Glomerular visceral epithelial cell (primary cell): ENCODE measurements around the gene CCDC88A.
A peak's percentile ranks its signal among the peaks of the same experiment; 100 is the strongest.

Experiments
- DNase-seq: peaks from one replicate; pipeline ENCODE4 v3.0.0-alpha.2; 2016; ENCODE audit errors: extremely low spot score

Gene CCDC88A

DNA sequence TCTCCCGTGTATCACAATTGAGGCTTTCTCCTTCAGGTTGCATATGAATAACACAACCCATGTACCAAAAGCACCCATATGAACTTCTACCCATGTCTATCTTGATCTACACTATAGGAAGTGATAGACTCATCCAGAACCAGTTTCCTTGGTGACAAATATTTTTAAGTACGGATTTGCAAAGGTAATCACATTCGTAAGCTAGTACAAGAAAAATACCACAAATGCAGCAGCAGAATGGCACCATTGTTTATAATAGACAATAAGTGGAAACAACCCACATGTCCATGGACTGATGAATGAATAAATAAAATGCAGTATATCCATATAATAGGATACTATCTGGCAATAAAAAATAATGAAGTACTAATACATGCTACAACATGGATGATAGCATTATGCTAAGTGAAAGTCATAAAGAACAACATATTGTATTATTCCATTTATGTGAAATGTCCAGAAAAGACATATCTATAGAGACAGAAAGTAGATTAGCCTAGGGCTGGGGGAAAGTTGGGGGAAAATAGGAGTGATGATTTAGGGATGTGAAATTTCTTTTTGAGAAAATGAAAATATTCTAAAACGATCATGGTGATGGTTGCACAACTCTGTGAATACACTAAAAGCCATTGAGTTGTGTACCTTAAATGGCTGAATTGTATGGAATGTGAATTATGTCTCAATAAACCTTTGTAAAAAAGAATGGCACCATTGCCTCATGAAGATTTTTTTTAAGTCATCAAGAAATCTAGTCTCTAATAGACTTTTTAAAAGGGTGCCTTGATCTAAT lies 3.4 kb upstream of the CCDC88A start:
- no peak for DNase-seq

DNA sequence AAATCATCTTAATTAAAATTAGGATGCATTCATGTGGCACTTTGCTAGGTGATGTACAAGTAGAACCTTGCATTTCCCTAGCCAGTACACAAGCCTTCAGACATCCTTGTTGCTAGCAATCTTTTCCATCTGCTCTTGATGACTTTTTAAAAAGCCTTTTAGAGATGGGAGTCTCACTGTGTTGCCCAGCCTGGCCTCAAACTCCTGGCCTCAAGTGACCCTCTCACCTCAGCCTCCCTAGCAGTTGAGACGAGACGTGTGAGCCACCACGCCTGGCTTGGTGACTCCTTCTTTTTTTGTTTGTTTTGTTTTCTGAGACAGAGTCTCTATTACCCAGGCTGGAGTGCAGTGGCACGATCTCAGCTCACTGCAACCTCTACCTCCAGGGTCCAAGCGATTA lies 1.7 kb upstream of the CCDC88A start:
- DNase-seq: no peak

DNA sequence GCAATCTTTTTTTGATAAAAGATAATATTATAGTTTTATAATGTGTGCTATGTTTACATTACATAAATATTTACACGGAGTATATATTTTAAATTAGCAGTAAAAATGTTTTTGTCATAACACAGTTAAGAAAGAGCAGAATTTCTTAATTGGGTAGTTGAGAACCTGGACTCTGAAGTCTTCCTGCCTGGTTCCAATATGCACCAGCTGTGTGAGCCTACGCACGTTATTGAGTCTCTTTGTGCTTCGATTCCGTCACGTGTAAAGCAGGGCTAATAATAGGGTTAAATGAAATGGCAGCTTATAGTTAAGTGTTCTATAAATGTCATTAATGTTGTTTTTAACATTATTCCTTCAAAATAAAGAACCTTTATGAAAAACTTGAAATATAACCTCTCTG lies 1.2 kb upstream of the CCDC88A start:
- no peak for DNase-seq

DNA sequence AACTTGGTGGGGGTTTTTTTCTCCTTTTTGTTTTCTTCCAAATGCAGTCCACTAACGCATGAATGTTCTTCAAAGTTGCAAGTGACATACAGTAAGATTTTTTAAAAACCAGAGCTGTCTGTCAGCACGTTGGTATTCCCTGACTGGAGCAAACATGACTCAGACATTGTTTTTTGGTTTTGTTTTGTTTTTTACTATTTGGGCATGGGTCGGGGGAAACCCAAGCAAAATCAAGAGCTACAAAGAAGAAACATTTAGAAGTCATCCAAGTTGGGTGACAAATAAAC lies 726 bp upstream of the CCDC88A start:
- no peak for DNase-seq

DNA sequence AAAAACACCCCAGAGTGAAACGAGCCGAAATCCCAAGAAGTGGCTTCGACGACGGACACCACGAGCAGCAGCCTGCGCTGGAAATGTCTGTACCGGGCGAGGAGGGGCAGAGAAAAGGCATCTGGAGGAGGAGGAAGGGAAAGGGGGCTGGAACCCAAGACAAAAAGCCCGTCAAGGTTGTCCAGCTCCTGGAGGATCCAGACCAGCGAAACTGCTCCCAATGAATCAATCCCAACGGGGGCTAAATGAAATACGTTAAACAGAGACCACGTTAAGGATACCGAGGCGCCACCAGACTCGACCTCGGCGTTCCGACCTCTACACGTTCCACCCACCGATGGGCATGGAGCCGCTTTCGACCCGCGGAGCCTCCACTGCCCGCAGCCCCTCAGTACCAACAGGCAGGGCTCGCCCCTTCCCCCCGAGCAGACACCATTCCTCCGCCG lies 400 bp downstream of the CCDC88A start:
- DNase-seq: peak; percentile 47

DNA sequence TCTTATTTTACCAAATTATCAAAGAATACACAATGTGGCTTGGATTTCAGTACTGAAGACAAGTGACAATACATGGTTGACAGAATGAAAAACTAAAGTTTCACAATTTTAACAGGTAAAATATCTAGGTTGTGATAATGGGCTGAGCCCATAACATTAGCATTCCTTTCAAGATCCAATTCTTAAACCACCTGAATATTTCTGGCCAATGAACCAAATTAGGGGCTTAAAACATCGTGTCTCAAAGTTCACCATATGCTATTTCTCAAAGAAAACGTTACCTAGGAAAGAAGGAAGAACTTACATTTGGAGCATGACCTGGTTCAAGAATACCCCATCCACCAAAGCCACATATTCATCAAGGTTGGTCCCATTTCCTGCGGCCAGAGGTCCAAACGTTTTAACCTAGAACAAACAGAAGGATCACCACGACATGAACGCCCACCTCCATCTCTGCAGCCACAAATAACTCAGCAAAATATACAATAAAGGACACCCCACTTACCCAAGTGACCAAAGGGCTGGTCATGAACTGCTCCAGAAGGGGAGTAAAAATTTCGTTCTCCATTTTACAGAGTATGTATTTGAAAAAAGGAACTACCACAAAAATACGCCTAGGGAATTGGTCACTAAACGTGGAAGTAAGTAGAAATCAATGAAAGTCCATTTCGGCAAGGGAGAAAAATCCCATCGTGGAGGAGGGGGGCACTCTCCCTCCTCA lies 984 bp downstream of the CCDC88A start:
- DNase-seq: peak; percentile 9

DNA sequence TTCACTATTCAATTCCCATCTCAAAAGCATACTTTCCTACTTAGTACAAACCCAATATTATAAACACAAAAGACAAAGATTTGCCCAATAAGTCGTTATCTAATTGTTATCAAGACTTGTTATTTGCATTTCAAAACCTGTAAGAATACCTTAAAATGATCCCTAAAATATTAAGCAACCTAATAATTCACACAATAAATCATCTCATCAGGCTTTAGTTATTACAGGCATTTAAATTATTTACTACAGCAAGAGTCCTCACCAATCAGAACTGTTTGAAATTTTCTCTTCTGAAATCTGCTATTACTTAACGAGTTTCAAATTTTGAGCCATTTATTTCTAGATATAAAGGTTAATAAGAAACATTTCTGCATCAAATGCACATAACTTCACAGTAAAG lies 1.6 kb downstream of the CCDC88A start:
- DNase-seq: no peak

DNA sequence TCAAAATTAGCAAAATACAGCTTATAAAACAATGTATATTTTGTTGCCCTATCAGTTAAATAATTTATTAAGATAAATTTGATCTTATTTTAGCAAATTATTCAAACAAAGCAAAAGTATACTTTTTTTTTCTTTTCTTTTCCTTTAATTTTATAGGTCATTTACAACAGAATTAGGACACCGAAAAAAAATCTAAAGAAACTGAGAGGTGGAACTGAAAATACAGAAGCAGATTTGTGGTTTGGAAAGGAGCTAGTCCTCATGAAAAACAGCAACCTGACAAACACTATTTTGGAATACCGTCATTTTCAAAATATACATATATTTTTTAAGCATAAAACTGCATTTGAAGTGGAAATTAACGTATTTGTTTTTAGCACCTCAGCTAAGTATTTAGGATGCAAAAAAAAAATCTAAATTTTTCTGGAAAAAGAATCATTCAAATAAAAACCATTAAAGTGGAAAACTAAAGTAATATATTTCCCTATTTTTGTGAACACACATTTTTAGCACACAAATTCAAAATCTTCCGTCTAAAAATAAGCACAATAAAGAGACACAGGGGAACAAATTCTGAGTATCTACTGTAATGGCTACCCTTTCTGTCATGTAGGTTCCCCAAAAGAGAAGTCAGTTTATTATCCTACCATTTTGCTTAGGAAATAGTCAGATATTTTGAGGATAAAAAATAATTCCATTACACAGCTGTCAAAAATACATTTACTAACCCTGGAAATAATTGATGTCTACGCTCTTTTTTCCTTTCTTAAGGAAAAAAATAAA lies 2.7 kb downstream of the CCDC88A start:
- DNase-seq: no peak

DNA sequence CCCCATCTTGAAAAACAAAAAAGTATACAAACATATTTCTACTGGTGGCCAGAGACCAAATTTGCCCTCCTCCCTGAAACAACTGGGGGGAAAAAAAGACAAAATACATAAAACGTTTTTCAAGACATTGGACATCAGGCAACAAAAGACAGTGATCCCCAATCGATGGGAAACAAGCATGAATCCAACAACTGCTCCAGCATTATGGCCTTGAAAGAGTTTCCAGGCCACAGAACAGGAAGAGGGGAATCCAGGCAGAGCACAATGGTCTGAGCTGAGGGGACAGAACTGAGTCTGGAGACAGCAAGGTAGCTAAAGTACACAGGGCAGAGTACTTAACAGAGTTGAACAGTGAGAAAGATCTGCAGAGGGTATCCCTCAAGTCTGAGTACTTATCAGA lies 4.4 kb downstream of the CCDC88A start:
- no peak for DNase-seq

DNA sequence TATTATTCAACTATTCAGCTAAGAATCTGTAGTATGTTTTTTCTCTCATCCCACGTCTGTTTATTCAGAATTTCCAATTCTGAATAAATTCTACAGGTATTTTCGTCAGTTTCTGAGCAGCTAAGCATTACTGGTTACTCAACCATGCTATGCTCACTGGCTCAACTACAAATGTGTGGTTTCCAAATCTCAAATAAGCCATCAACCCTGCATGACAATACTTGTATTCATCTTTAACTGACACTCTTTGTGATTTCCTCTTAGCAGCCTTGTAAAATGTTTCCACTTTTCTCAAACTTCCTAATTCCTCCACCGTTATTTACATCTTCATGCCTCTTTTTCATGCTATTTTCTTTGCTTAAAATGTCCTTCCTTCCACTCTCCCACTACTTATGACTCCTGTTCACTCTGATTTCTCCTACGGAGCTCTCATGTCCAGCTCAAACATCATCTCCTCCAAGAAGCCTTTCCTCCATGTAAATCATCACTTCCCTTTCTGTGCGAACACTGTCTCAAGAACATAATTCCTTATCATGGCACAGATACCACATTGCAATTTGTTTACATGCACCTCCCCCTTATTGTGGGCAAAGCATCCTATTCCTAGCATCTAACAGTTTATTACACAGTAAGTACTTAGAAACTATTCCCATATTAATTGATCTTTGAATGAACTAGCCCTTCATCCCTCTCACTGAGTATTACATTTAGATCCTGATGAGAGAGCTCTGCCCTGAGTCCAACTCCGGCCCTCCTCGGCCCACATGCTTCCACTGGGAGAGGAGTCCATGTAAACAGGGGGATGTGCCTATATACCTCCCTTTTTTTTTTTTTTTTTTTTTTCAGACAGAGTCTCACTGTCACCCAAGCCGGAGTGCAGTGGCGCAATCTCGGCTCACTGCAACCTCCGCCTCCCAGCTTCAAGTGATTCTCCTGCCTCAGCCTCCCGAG lies 10.5 kb downstream of the CCDC88A start:
- peak; percentile 14 for DNase-seq

DNA sequence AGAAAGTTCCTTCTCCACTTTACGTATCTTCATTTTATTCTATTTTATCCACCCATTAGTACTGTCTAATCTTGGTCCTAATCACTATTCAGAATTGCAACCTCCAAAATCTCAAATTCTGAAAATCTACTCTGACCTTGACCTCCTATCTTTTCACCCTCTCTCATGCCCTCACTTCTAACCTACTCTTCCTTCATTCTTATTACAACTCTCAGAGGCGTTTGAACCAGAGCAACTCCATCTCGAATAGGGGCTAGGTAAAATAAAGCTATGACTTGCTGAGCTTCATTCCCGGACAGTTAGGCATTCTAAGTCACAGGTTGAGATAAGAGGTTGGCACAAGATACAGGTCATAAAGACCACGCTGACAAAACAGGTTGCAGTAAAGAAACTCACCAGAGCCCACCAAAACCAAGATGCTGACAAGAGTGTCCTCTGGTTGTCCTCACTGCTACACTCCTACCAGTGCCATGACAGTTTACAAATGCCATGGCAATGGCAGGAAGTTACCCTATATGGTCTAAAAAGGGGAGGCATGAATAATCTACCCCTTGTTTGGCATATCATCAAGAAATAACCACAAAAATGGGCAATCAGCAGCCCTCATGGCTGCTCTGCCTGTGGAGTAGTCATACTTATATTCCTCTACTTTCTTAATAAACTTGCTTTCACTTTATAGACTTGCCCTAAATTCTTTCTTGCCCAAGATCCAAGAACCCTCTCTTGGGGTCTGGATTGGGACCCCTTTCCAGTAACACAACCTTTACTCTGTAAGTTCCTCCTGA lies 11.4 kb downstream of the CCDC88A start:
- DNase-seq: peak; percentile 50

DNA sequence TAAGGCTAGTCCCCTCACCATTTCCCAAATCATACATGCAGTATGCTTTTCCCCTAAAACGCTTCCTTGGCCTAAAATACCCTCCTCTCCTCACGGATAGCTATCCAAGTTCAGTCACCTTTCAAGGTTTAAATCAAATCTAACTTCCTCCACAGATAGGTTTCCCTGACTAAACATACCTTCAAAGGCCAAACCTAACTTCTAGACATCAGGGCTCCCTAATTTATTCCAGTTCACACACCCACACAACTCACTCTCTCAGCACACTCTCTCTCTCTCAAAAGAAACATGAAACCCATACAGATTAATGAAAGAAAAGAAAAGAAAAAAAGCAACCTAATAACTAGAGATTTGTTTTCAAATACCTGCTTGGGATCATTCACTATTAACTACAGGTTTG lies 14.5 kb downstream of the CCDC88A start:
- DNase-seq: no peak

DNA sequence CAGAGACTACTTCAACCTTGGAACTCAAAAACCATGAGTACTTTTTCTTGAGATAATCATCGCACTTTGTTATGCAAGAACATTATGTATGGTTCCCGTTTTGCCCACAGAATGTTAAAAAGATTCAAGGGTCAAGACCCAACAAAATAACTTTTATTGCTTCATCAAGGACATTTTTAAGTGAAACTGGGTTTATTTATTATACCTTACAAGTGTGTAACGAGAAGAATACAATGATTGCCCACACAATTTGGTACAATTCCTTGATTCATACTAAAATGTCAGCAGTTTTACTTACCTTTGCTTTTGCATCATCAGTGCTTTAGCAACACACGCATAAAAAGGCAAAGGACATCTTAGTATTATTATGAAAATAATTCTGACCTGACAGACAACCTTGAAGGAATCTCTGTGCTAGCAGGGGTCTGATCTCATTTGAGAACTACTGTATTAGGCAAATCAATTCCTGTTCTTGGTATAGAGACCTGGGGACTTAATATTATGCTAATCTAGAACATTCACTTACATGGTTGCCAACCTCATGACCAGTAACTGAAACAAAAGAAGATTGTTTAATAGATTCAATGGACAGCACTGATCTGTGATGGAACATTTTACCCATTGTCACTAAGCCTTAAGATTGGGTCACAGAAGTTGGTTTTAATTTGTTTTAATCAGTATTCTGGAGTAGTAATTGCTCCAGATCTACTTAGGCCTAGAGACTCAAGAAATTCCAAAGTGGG lies 16.2 kb downstream of the CCDC88A start:
- no peak for DNase-seq

DNA sequence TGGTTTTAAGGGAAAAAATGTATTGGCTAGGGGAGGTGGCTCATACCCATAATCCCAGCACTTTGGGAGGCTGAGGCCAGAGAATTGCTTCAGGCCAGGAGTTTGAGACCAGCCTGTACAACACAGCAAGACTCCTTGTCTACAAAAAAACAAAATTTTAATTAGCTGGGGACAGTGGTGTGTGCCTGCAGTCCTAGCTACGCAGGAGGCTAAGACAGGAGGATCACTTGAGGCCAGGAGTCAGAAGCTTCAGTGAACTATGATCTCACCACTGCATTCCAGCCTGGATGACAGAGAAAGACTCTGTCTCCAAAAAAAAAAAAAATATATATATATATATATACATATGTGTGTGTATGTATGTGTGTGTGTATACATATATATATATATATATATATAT lies 18.5 kb downstream of the CCDC88A start:
- no peak for DNase-seq

DNA sequence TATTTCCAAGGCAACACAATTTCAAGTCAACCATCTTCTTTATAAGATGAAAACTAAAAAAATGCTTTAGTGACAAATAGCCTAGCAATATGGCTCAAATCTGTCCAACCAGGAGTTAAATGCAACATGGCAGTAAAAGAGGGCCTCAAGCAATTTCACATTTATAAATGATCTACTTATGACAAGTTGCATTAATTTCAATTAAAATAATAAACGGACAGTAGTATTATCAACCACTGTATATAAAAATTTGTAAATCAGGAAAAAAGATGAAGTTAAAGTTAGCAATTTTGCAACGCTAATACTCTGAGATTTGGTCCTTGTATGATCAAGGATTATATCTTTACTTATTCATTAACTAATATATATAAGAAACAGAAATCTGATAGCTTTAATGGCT lies 19.3 kb downstream of the CCDC88A start:
- DNase-seq: no peak

DNA sequence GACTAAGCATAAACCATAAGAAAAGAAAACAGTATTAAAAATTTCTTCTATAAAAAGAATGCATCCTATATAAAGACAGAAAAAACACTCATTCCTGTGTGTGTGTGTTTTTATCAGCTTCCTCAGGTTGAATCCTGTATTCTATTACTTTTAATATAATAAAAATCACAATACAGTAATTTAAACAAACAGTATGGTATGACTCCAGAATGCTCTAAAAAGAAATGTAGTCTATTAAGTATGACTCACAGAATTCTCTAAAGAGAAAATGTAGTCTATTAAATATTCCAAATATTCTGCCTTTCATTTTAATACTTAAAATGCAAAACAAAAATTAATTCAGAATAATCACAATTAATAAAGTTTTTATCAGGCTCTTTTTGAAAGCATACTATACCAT lies 19.8 kb downstream of the CCDC88A start:
- DNase-seq: no peak

DNA sequence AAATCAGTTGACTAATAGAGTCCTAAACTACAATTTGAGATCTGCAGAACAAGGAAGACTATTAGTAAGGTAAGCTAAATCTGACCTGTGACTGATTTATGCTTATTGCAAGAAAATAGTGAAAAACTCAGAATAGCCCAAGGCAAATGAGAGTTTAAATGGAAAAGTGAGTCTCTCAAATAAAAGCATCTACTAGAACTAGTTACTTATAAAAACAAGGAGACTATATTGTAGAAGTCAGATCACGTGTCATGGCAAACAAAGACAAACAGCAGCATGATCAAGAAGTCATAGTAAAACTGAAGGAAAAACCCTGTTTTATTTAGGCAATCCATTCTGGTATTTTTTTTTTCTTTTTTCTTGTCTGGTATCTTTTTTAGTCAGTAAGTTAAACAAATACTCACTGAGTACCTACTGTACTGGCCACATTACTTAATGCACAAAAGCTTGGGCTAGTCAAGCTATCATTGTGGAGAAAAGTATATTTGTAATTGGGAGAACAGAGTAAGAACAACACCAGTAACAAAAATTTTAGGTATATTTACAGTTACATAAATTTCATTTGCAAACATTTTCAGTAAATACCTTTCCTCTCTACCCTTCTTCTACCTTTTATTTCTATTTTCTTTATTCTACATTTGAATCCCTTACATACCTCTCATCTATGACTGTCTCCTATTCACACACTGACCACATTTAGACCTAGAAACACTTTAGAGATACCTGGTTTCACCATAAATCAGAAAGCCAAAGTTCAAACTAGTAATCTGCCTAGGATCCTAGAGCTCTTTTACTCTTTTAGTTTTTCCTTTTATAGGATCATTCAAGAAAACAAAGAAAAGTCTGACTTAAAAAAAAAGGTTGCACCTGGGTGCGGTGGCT lies 23.7 kb downstream of the CCDC88A start:
- no peak for DNase-seq

DNA sequence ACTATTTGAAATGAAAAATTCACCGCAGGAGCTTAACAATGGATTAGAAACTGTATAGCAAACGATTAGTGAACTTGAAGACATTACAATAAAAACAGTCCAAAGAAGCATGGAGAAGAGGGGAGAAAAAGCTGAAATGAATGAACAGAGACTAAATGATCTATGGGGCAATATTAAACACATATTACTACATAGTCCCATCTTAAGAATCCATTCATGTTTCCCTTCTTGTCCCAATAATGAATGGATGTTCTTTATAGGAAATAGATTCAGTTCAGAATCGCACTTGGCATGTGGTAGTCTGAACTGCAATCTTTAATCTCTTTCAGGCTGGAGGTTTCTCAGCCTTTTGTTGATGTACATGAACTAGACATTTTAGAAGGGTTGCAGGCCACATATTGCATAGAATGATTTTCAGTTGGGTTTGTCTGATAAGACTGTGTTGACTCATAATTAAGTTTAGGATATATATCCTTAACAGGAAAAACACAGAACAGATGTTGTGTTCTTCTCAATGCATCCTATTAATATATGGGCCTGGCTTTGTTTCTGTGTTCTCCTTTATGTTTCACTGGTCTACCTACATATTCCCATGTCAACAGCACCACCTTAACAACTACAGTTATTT lies 27.9 kb downstream of the CCDC88A start:
- DNase-seq: no peak

DNA sequence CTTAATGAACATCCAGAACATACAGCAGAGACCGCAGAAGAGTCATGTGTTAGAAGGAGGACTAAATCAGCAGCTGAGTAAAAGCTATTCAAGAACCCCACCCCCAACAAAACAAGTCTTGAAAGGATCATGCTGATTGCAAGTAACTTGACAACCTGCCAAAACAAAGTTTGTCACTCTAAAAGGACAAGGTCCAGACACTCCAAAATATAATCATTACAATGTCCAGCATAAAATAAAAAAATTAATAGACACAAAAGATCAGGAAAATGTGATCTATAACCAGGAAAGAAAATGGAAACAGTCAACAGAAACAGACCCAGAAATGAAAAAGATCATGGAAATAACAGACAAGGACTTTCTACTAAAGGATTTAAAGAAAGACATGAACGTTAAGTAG lies 28.5 kb downstream of the CCDC88A start:
- DNase-seq: no peak
